HG03457 (cell line): ENCODE results near the gene PARS2.

Experiments
- ATAC-seq: cut with Tn5 transposase; IDR thresholded peaks from one replicate; pipeline ENCODE4 v1.9.1; 2021; ENCODE audit warnings: moderate number of reproducible peaks; ENCODE audit not compliant: unreplicated experiment

PARS2 gene

DNA sequence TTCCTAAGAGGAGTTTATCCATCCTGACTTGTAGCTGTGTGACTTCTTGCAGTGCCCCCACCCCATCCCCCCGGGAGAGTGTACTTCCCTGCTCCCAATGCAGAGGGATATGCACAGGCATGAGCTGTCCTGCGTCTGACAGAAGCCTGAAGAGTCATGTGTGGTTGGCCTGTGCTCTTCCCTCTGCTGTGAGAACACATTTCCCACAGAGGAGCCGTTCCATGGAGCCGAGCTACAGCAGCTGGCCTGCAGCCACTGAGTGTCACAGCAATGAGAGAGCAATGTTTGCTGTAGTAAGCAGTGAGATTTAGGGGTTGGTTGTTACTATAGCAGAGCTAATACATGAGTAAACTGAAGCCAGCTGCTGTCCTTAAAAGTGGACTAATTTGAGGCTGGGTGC, 22.0 kb downstream of the PARS2 start:
- no peak for ATAC-seq

DNA sequence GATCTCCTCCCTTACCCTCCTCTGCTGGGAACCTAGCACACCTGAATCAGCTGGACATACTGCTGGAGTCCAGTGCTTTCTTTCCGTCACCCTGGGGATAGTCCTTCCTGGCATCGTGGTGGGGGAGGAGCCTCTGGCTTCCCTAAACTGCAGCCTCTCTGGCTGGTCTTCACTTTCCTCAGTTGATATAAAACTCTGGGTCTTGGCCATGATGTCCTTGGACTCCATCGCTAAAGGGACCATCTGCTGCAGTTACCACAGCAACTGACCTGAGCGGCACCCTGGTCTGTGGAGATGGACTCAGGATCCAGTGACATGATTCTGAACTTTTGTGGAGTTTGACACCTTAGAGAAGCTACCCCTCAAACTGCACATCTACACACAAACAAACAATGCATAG, 22.8 kb downstream of the PARS2 start:
- no peak for ATAC-seq

DNA sequence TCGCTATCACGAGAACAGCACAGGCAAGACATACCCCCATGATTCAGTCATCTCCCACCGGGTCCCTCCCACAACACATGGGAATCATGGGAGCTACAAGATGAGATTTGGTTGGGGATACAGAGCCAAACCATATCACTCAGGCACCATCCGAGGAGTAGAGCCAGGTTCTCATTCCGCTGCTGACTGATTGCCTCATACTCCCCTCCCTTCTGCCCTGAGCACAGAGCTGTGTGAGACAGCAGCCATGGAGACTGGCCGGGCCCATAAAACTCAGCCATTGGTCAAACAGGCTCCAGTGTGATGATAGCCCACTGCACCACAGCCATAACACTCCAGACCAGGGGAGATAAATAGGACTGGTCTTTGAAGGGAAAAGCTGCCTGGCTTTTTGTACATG, 26.1 kb downstream of the PARS2 start:
- no peak for ATAC-seq

DNA sequence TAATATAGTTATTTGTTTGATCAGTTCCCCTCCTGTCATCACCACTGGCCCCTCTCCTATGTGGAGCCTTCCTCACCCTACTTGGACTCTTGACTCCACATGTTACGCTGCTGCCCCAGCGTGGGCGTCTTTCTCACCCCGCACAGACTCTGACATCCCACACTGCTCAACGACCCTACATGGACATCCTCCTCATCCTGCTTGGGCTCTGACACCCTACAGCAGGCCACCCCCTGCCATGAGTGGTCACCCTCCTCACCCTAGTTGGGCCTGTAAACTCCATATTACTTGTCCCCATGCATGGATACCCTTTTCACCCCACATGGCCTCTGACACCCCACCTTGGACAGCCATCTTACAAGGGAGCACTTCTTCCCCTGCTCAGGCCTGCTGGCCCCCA, 27.6 kb downstream of the PARS2 start:
- ATAC-seq: no peak

DNA sequence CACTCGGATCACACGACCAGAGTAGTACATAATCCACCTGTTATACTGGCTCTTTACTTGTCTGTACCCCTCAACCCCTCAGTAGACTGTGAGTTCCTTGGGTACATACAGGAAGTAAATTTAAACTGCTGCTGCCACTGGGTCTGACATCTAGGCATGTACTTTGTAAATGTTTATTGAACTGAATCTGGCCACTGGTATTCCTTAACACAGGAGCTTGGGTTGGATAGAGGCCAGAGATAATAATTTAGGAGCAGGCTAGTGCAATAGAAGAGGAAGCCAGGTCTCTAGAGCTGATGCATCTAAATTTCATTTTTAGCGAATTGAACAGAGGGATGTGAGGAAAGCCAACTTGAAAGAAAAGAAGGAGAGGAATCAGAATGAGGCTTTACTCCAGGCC, 36.3 kb downstream of the PARS2 start:
- ATAC-seq: no peak

DNA sequence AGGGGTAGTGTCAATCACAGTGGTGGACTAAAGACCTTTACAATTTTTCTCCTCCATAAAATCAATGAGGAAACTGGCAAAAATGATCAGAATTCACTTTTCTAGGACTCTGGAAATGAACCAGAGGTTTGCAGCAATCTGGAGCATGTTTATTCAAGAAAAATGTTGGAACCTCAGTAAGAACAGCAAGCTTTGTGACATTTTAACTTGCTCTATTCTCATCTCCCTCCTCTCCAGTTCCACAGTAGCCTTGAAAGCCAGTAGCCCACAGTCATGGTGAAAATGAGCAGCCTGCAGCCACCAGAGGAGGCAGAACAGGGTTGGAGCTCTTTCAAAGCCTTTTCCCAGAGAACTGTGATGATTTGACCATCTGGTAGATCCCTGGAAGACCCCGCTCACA, 39.6 kb downstream of the PARS2 start:
- ATAC-seq: no peak

DNA sequence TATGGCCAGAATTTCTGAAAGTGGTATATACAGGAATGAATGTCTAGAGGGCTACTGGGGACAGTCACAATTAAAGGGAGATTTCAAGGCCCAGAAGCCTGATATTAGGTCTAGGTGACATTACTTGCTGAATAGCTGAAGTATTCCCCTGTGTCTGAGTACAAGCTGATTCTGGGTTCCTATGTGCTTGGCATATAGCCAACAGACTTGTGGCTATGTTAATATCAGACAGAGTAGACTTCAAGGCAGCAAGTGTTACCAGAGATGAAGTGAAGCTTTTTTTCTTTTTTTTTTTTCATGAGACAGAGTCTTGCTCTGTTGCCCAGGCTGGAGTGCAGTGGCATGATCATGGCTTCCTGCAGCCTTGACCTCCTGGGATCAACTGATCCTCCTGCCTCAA, 40.3 kb downstream of the PARS2 start:
- ATAC-seq: no peak

DNA sequence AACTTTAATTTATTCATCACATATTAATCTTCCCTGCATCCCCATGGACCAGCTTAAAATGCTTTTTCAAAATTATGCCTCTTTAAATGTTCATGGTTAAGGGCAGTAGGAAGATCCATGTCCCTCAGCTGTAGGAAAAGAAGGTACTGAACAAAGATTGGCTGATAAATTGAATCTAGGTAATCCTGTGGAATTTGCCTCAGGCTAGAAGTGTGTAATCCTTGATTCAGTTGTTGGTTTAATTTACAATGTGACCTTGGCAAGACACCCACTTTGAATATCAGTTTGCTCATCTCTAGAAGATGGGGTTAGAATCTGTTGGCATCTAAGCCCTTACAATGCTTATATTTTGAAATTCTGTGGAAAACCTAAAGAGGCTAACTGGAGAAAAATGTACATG, 42.6 kb downstream of the PARS2 start:
- no peak for ATAC-seq

DNA sequence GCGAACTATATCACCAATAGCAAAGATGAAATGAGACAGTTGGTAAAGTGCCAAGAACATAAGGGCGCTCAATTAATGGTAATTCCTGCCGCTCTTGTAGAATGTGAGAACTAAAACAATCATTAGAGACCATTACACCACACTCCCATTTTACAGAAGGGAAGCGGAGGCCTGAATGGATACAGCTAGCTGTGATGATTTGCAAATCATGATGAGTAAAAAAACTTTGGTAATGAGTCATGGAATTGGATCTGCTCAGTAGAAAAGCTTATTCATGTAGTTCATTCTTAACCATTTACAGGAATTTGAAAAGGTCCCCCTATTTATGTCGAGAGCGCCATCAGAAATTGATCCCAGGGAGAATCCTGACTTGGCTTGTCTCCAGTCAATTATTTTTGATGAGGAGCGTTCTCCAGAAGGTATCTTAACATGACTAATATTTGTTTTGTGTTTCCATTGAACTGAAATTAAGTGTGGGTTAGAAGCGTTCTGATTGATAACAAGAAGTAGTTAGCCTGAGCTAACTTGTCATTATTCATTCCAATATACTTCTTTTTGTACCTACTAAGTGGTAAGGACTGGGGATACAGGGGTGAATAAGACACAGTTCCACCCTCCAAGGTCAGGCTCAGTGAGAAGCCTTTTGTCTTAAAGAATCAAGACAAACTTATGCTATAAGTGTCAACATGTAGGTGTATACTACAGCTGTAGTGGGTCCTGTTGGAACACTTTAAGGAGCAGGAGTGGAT, 47.9 kb downstream of the PARS2 start:
- peak; percentile 9 for ATAC-seq

DNA sequence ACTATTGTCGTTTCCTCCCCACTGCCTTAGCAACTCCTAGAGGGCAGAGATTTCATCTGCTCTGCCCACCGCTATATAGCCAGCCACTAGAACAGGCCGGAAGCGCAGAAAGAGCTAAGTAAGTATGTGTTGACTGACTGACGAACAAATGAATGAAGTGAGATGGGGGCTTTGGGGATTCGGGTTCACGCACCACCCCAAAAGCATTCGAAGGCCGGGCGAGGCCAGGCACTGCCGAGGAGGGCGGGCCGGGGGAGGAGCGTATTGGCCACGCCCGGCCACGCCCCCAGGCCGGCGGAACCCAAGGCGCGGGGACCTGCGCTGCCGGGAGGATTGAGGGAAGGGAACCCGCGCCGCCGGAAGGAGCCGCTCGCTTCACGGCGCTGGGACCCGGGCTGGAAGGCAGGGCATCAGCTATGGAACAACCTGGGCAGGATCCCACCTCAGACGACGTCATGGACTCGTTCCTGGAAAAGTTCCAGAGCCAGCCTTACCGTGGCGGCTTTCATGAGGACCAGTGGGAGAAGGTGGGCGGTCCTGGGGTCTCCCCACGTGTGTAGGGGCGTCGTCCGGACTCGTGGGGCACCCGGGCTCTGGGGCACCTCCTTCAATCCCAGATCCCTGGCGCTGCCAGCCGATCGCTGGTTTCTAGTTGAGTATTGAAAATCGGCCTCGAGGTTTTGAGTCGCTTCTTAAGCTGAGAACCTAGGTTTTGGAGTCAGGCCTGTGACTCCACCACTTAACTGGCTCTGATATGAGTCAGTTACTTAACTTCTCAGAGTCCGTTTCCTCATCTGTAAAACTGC, 48.6 kb downstream of the PARS2 start, which contains the start of gene TTC4:
TSS of gene TTC4 (plus strand) at position 369 of the 806 bp plus-strand sequence. CDS start at position 417, 48 bp downstream.
- ATAC-seq: peak; percentile 84

DNA sequence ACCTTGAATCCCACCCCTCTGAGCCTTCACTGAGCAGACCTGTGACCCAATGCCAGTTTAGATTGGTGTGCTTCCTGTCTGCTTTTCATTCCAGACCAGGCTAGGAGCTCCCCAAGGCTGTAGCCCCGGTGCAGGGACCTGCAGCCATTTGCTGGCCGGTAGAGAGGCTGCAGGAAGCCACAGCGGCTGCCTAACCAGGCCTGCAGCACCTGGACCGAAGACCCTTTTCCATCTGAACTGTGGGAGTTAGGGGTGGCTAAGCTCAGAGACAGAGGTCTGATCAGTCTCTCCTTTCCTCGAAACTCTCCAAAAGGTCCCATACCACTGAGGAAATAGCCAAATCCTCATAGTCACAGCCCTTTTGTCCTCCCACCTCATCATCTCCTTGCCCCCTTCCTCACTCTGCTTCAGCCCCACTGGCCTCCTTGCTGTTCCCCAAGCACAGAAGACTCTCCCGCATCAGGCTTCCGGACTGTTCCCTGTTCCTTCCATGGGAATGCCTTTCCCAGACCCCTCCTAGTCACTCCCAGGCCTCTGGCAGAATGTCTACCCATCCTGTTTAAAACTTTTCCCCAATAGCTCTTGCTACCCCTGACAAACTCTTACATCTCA, 49.3 kb downstream of the PARS2 start:
- no peak for ATAC-seq

DNA sequence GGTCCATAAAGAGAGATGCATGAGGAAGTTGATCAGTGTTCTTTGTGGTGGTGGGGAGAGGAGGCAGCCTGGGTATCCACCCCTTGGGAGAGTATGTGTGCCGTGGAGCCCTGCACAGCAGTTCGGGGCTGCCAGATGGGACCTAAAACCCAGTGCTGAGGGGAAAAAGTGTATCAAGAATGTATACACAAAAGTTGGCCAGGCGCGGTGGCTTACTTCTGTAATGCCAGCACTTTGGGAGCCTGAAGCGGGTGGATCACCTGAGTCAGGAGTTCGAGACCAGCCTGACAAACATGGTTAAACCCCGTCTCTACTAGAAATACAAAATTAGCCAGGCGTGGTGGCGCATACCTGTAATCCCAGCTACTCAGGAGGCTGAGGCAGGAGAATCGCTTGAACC, 52.8 kb downstream of the PARS2 start:
- no peak for ATAC-seq

DNA sequence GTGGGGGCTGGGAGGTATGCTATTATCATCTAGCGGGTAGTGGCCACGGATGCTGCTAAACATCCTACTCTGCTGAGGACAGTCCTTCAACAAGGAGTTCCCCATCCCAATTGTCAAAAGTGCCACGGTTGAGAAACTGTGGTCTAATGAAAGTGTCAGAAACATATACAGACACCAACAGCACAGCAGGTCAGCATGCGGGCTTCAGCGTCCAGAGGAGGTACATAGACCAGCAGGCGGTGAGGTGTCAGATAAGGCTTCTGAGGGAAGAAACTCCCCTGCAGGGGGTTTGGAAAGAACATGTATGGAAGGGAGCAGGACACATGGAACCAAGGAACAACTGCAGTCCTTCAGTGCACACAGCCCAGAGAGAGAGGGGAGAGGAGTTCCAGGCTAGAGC, 53.5 kb downstream of the PARS2 start:
- no peak for ATAC-seq

DNA sequence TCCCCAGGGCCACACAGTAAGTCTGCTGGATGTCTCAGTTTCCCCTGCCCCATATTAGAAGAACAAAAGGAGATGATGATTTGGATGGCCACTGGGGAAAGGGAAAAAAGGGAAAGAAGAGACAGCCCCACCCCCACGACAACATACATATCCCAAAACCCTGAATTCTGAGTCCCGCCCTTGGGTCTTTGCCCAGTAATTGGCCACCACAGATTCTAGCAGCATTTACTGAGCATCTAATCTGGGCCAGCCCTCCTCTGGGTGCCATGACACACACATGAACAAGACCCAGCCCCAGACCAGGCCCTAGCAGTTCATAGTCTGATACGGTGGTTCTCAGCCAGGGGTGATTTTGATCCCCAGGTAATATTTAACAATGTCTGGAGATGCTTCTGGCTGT, 53.9 kb downstream of the PARS2 start:
- ATAC-seq: no peak

DNA sequence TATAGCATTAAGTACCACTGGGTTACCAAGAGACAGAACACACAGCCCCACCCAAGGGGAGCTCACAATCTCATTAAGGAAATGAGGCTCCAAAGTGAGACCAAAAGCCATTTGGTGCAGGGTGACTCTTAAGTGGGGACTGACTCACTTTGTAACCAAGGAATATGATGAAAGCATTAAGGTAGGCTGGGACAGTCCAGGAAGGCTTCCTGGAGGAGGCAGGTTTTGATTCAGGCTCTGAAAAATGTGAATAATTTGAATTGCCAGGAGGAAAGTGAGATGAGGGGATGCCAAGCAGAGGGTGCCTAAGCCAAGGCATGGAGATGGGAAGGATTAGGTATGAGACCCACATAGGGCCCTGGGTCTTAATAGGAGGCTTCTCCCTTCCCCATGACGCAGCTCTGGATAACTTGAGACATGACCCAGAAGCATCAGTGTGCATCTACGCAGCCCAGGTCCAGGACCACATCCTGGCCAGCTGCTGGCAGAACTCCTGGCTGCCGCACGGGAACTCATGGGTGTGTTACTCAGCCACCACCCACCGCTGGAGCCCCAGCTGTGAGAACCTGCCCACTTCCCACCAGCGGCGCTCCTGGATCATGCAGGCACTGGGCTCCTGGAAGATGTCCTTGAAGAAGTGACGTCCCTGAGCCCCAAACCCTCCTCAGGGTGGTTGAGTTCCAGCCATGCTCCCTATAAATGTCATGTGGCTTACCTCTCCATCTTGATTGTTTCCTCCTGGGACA, 54.6 kb downstream of the PARS2 start:
- ATAC-seq: no peak

DNA sequence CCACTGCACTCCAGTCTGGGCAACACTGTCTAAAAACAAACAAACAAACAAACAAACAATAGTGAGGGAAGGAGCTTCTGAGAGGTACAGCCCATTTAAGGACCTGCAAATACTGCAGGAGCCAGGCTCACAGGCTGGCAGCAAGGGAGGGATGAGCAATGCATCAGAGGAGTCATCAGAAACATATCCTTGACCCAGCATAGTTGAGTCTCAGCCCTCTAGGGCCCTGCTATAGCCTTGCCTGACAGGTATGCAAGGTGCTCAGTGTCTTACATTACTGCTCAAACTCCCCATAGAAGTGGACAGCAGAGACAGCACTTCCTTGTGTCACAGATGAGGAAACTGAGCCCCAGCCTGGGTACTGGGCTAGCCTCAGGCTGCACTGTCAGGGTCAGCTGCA, 55.9 kb downstream of the PARS2 start:
- no peak for ATAC-seq
